Measurements from ENCODE around the gene OXCT1.

DNA sequence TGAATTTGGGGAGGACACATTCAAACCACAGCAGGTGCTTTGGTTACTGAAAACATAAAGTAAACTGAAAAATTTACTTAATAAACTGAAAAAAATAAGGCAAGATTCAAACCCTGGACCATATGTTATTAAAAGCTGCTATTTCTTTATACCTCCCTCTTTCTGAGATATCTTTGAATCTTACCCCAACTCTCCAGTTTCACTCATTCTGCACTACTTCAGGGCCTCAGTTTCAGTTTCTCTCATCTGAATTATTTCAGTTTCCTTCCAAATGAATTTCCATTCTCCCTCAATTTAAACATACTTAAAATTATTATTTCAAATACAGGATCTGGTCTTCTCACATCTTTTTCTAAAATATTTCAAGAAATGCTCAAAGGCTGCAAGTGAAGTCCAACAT is 4.9 kb upstream of the OXCT1 start:
- TF ChIP-seq, protein P1, sequence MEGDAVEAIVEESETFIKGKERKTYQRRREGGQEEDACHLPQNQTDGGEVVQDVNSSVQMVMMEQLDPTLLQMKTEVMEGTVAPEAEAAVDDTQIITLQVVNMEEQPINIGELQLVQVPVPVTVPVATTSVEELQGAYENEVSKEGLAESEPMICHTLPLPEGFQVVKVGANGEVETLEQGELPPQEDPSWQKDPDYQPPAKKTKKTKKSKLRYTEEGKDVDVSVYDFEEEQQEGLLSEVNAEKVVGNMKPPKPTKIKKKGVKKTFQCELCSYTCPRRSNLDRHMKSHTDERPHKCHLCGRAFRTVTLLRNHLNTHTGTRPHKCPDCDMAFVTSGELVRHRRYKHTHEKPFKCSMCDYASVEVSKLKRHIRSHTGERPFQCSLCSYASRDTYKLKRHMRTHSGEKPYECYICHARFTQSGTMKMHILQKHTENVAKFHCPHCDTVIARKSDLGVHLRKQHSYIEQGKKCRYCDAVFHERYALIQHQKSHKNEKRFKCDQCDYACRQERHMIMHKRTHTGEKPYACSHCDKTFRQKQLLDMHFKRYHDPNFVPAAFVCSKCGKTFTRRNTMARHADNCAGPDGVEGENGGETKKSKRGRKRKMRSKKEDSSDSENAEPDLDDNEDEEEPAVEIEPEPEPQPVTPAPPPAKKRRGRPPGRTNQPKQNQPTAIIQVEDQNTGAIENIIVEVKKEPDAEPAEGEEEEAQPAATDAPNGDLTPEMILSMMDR (IDR thresholded peaks at IDR 0.05): no peak
- no peak for TF ChIP-seq POLR2A (IDR thresholded peaks at IDR 0.05)
